ENCODE results near the gene KRT35. TPM values are rescaled to one million over a fixed set of nuclear protein-coding genes. Genes with fewer than 3 reads are reported as not detected.
A peak's percentile ranks its signal among the peaks of the same experiment; 100 is the strongest.

The KRT35 gene
- not detected in 2 replicates for total RNA-seq

DNA sequence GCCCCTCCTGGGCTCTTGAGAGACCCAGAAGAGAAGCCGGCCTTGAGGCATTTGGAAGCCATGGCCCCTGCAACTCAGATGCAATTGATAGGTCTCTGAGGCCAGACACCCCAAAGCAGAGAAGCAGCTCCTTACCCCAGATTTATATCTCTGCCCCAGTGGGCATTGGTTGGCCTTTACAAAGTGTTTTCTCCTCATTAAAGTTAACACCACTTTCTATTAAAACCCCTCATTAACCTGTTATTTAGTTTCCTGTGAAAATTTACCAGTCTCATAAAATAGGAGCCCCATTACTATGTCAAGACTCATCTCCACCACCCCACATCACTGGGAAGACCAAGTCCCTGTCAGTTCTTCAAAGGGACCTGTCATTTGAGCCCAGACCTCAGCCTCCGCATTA lies at the start of gene KRT35:
Gene KRT35, minus strand, starts transcription at position 116 of the 400 bp plus-strand sequence. Its CDS starts 54 bp downstream, at position 62.

DNA sequence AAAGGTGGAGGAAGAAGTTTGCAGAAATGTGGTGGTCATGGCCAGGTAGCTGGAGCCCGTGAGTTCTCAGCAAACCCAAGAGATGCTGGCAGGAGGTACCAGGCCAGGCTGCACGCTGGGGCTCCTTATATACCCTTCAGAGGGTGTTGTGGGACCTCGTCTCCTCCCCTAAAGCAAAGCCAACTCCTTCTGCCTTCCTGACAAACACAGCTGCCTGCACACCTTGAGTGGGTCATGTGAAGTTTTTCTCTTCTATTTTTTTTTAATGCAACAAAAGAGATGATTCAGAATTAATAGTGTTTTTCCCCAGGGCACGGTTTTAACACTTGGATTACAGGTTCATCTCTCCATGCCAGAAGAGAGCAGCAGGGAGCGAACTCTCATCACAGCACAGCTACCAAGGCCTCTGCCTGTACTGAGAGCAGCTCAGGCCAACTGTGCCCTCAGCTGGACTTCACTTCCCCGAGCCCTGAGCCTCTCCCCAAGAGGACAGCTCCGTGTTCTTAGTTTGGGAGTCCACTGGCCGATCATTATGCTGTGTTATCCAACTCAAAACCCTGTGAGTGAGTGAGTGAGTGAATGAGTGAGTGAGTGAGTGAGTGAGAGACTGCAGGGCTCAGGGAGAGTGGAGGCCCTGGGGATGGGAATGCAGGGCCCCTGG lies 38.0 kb upstream of the KRT35 start, which contains the start of gene KRT15:
Gene KRT15, minus strand, starts transcription at position 102 of the 661 bp plus-strand sequence. Its CDS starts 63 bp downstream, at position 39.

GRCh38 chr17:41505007-41505808 lies 24.3 kb upstream of the KRT35 start, which contains the start of gene KRT13:
KRT13 (minus strand) TSS chr17:41505612; CDS start chr17:41505550, 62 bp downstream.

GRCh38 chr17:41489531-41489930 lies 8.6 kb upstream of the KRT35 start, which contains the start of gene KRT36:
KRT36 (minus strand) TSS chr17:41489910; CDS start chr17:41489864, 46 bp downstream.

GRCh38 chr17:41466988-41467387 lies 14.0 kb downstream of the KRT35 start, which contains the start of gene KRT32:
KRT32 (minus strand) TSS chr17:41467386; CDS start chr17:41467325, 61 bp downstream.

GRCh38 chr17:41440531-41441033 lies 40.4 kb downstream of the KRT35 start, which contains the start of gene KRT38:
KRT38 (minus strand) TSS chr17:41440983; CDS start chr17:41440921, 62 bp downstream.

Small RNA genes lying within 50 kb of the gene (small RNA-seq; reads per million reads assigned to genes)
- gene RNU2-32P, result 1.2 reads per million, percentile 52 among the genes with 10 or more reads in this experiment

Other genes starting within 250 kb of the KRT35 start
- not detected in 2 replicates for gene KRTAP9-3, start 248.7 kb downstream of the KRT35 start, total RNA-seq
- gene KRTAP9-8, start 243.2 kb downstream of the KRT35 start, total RNA-seq, result not detected in 2 replicates
- not detected in 2 replicates for gene KRTAP9-4, start 231.5 kb downstream of the KRT35 start, total RNA-seq
- not detected in 2 replicates for gene KRTAP9-9, start 225.8 kb downstream of the KRT35 start, total RNA-seq
- not detected in 2 replicates for gene KRTAP9-6, start 215.8 kb downstream of the KRT35 start, total RNA-seq
- not detected in 2 replicates for gene KRTAP9-7, start 205.5 kb downstream of the KRT35 start, total RNA-seq
- gene KRTAP29-1, start 178.3 kb downstream of the KRT35 start, total RNA-seq, result not detected in 2 replicates
- not detected in 2 replicates for gene KRTAP16-1, start 171.8 kb downstream of the KRT35 start, total RNA-seq
- gene KRTAP17-1, start 165.4 kb downstream of the KRT35 start, total RNA-seq, result not detected in 2 replicates
- not detected in 2 replicates for gene KRT33A, start 130.3 kb downstream of the KRT35 start, total RNA-seq
- not detected in 2 replicates for gene KRT33B, start 111.3 kb downstream of the KRT35 start, total RNA-seq
- gene KRT34, start 98.8 kb downstream of the KRT35 start, total RNA-seq, result 0.13 TPM in 1 of 2 replicates, not detected in the other
- gene KRT31, start 83.5 kb downstream of the KRT35 start, total RNA-seq, result not detected in 2 replicates
- gene KRT37, start 56.6 kb downstream of the KRT35 start, total RNA-seq, result not detected in 2 replicates
- not detected in 2 replicates for gene KRT38, start 40.2 kb downstream of the KRT35 start, total RNA-seq
- gene KRT32, start 13.8 kb downstream of the KRT35 start, total RNA-seq, result not detected in 2 replicates
- gene KRT36, start 8.8 kb upstream of the KRT35 start, total RNA-seq, result not detected in 2 replicates
- gene KRT13, start 24.5 kb upstream of the KRT35 start, total RNA-seq, result not detected in 2 replicates
- gene KRT15, start 37.7 kb upstream of the KRT35 start, total RNA-seq, result 0.11 TPM in 1 of 2 replicates, not detected in the other
- gene KRT19, start 47.2 kb upstream of the KRT35 start, total RNA-seq, result 0.26 and 1.6 TPM in 2 replicates
- not detected in 2 replicates for gene KRT9, start 90.9 kb upstream of the KRT35 start, total RNA-seq
- 0.78 and 1.6 TPM in 2 replicates for gene KRT14, start 105.7 kb upstream of the KRT35 start, total RNA-seq
- gene KRT16, start 131.6 kb upstream of the KRT35 start, total RNA-seq, result 2.7 and 4.1 TPM in 2 replicates
- gene KRT17, start 143.4 kb upstream of the KRT35 start, total RNA-seq, result 1.7 and 3.7 TPM in 2 replicates
- gene EIF1, start 207.7 kb upstream of the KRT35 start, total RNA-seq, result 98.0 and 127 TPM in 2 replicates
- gene GAST, start 231.2 kb upstream of the KRT35 start, total RNA-seq, result not detected in 2 replicates

All from articular chondrocyte of knee joint (primary cell).